Adipocyte (in vitro differentiated cells): ENCODE measurements around the gene PLD1.
"Not testable (repeated sequence)": the region's sequence is repeated elsewhere in the genome, so short reads cannot be mapped to it uniquely, and the experiment has no call there.

Experiments used
- DNase-seq: peaks from one replicate; pipeline ENCODE4 v3.0.0-alpha.2; 2015; ENCODE audit warnings: low read depth
- H3K27me3 ChIP-seq: replicated peaks from 2 replicates; pipeline ENCODE4 v1.7.0; 2013; ENCODE audit warnings: mild to moderate bottlenecking, low read length, moderate library complexity; ENCODE audit not compliant: control insufficient read depth, insufficient read depth
- H3K36me3 ChIP-seq: 2 replicates; pipeline ENCODE4 v1.7.0; 2013; ENCODE audit warnings: low read length, mild to moderate bottlenecking, moderate library complexity; ENCODE audit not compliant: control insufficient read depth, insufficient read depth, severe bottlenecking
- H3K4me1 ChIP-seq: 2 replicates; pipeline ENCODE4 v1.7.0; 2013; ENCODE audit warnings: mild to moderate bottlenecking, low read length, moderate library complexity; ENCODE audit not compliant: control insufficient read depth, insufficient read depth
- H3K4me3 ChIP-seq: 2 replicates; pipeline ENCODE4 v1.7.0; 2013; ENCODE audit warnings: mild to moderate bottlenecking, low read length, moderate library complexity
- H3K9ac ChIP-seq: 2 replicates; pipeline ENCODE4 v1.7.0; 2013; ENCODE audit warnings: mild to moderate bottlenecking, low read length, moderate library complexity
- H3K9me3 ChIP-seq: 2 replicates; pipeline ENCODE4 v1.7.0; 2013; ENCODE audit warnings: mild to moderate bottlenecking, low read length, moderate library complexity; ENCODE audit not compliant: control insufficient read depth

Gene PLD1

GRCh38 chr3:171809861-171810628, at the start of gene PLD1:
Gene PLD1, minus strand, starts transcription at chr3:171810483. Its CDS starts 72,432 bp downstream, at chr3:171738051.
- no peaks in the 10 kb centered on the region for H3K36me3 ChIP-seq
- H3K4me3 ChIP-seq, result peak within 1 kb of the TSS; percentile 86
- no peaks in the 10 kb centered on the region for H3K9me3 ChIP-seq
- peaks cover 63% of the 10 kb centered on the region for H3K4me1 ChIP-seq
- peak; percentile 97 for DNase-seq
- peak within 1 kb of the TSS; percentile 87 for H3K9ac ChIP-seq
- H3K27me3 ChIP-seq, result no peaks in the 10 kb centered on the region

GRCh38 chr3:171858770-171859169, 48.5 kb upstream of the PLD1 start:
- not testable (repeated sequence) for H3K27me3 ChIP-seq, H3K36me3 ChIP-seq, H3K4me3 ChIP-seq, H3K4me1 ChIP-seq, DNase-seq, H3K9ac ChIP-seq
- peaks cover 16% of the 10 kb centered on the region for H3K9me3 ChIP-seq

GRCh38 chr3:171854649-171855305, 44.5 kb upstream of the PLD1 start:
- Histone ChIP-seq H3K9ac (no peak overlapping the region), H3K36me3 (no peaks in the 10 kb centered on the region), H3K27me3 (no peaks in the 10 kb centered on the region), H3K4me1 (no peaks in the 10 kb centered on the region), H3K9me3 (peaks cover 16% of the 10 kb centered on the region), H3K4me3 (no peak overlapping the region)
- DNase-seq, result no peak

GRCh38 chr3:171851660-171852058, 41.4 kb upstream of the PLD1 start:
- no peak for DNase-seq
- Histone ChIP-seq H3K4me1 (no peaks in the 10 kb centered on the region), H3K4me3 (no peak overlapping the region), H3K9ac (no peak overlapping the region), H3K27me3 (no peaks in the 10 kb centered on the region), H3K9me3 (peaks cover 16% of the 10 kb centered on the region), H3K36me3 (no peaks in the 10 kb centered on the region)

- Histone ChIP-seq H3K27me3 (no peaks in the 10 kb centered on the region), H3K9ac (no peak overlapping the region), H3K9me3 (peaks cover 16% of the 10 kb centered on the region), H3K36me3 (no peaks in the 10 kb centered on the region), H3K4me1 (no peaks in the 10 kb centered on the region), H3K4me3 (no peak overlapping the region)
- DNase-seq, result no peak
These were observed 40.8 kb upstream of the PLD1 start for GRCh38 chr3:171850960-171851659.

- Histone ChIP-seq H3K4me1 (no peaks in the 10 kb centered on the region), H3K4me3 (no peak overlapping the region), H3K9ac (no peak overlapping the region), H3K36me3 (no peaks in the 10 kb centered on the region), H3K27me3 (no peaks in the 10 kb centered on the region), H3K9me3 (peaks cover 15% of the 10 kb centered on the region)
- peak; percentile 37 for DNase-seq
These were observed 40.2 kb upstream of the PLD1 start for GRCh38 chr3:171850320-171850959.

- DNase-seq, result no peak
- Histone ChIP-seq H3K4me3 (no peak overlapping the region), H3K4me1 (no peaks in the 10 kb centered on the region), H3K9me3 (peaks cover 8% of the 10 kb centered on the region), H3K9ac (no peak overlapping the region), H3K36me3 (no peaks in the 10 kb centered on the region), H3K27me3 (no peaks in the 10 kb centered on the region)
These were observed 39.5 kb upstream of the PLD1 start for GRCh38 chr3:171849617-171850319.

GRCh38 chr3:171847595-171848259, 37.4 kb upstream of the PLD1 start:
- Histone ChIP-seq H3K4me1 (peaks cover 5% of the 10 kb centered on the region), H3K9ac (no peak overlapping the region)
- no peak for DNase-seq

GRCh38 chr3:171847133-171847532, 36.9 kb upstream of the PLD1 start:
- no peaks in the 10 kb centered on the region for H3K36me3 ChIP-seq
- H3K9me3 ChIP-seq, result no peaks in the 10 kb centered on the region
- H3K27me3 ChIP-seq, result no peaks in the 10 kb centered on the region
- no peak overlapping the region for H3K9ac ChIP-seq
- no peak overlapping the region for H3K4me3 ChIP-seq
- no peak for DNase-seq
- H3K4me1 ChIP-seq, result peaks cover 6% of the 10 kb centered on the region

More at GRCh38 chr3:171847595-171848259, 37.4 kb upstream of the PLD1 start:
- Histone ChIP-seq H3K9me3 (no peaks in the 10 kb centered on the region), H3K27me3 (no peaks in the 10 kb centered on the region), H3K4me3 (no peak overlapping the region), H3K36me3 (no peaks in the 10 kb centered on the region)

GRCh38 chr3:171846597-171846996, 36.3 kb upstream of the PLD1 start:
- Histone ChIP-seq H3K4me1 (peaks cover 6% of the 10 kb centered on the region), H3K4me3 (no peak overlapping the region), H3K9me3 (no peaks in the 10 kb centered on the region), H3K36me3 (no peaks in the 10 kb centered on the region), H3K27me3 (no peaks in the 10 kb centered on the region), H3K9ac (no peak overlapping the region)
- no peak for DNase-seq
